PFSK-1 (cell line): ENCODE results near the gene TNS3.

ENCODE experiments used
- FOXP2 ChIP-seq: optimal IDR thresholded peaks from 2 replicates; pipeline ENCODE3; 2011; ENCODE audit warnings: borderline replicate concordance, control low read depth, inconsistent platforms; ENCODE audit not compliant: insufficient read depth; ENCODE audit errors: extremely low read length, extremely low read depth
- POLR2AphosphoS5 ChIP-seq: IDR thresholded peaks from 2 replicates; pipeline ENCODE4 v1.6.1; 2012; ENCODE audit warnings: low read depth, mild to moderate bottlenecking, control low read depth, low read length, moderate library complexity
- REST ChIP-seq, 2 experiments: IDR thresholded peaks; 2 replicates each; pipeline versions ENCODE4 v1.6.1 to v1.8.0; 2011 to 2012; ENCODE audit warnings: low read depth in 2 of 2, low read length in 2 of 2, control low read depth in 1 of 2, inconsistent platforms in 1 of 2, mild to moderate bottlenecking in 1 of 2, moderate library complexity in 1 of 2; ENCODE audit not compliant: insufficient read depth in 1 of 2
- SIN3A ChIP-seq: IDR thresholded peaks from 2 replicates; pipeline ENCODE4 v1.6.1; 2012; ENCODE audit warnings: mild to moderate bottlenecking, low read length, moderate library complexity, borderline replicate concordance; ENCODE audit not compliant: insufficient read depth
- TAF1 ChIP-seq: IDR thresholded peaks from 2 replicates; pipeline ENCODE4 v1.6.1; 2012; ENCODE audit warnings: low read length, control low read depth, borderline replicate concordance; ENCODE audit not compliant: insufficient read depth

TNS3 gene

GRCh38 chr7:47285860-47286491, 295.9 kb downstream of the TNS3 start:
- no peak for TF ChIP-seq TAF1
- TF ChIP-seq REST (IDR thresholded peaks at IDR 0.05; ENCODE audit: insufficient read depth in 1 of 2, low read depth in 2 of 2, low read length in 2 of 2) = no peak
- no peak for TF ChIP-seq POLR2AphosphoS5
- no peak for TF ChIP-seq SIN3A
- TF ChIP-seq FOXP2 = no peak

GRCh38 chr7:47284691-47285635, 296.9 kb downstream of the TNS3 start:
- TF ChIP-seq SIN3A (no peak), TAF1 (no peak)

- TF ChIP-seq REST (IDR thresholded peaks at IDR 0.05; ENCODE audit: insufficient read depth in 1 of 2, low read depth in 2 of 2, low read length in 2 of 2) (no peak), TAF1 (no peak), SIN3A (no peak), POLR2AphosphoS5 (no peak), FOXP2 (no peak)
Measured at GRCh38 chr7:47283497-47284131, 298.3 kb downstream of the TNS3 start.

GRCh38 chr7:47282790-47283496, 299.0 kb downstream of the TNS3 start:
- no peak for TF ChIP-seq SIN3A

- TF ChIP-seq SIN3A = no peak
- no peak for TF ChIP-seq POLR2AphosphoS5
- no peak for TF ChIP-seq REST (IDR thresholded peaks at IDR 0.05; ENCODE audit: insufficient read depth in 1 of 2, low read depth in 2 of 2, low read length in 2 of 2)
- no peak for TF ChIP-seq FOXP2
- TF ChIP-seq TAF1 = no peak
Measured at GRCh38 chr7:47281966-47282643, 299.8 kb downstream of the TNS3 start.
